Activated T-helper 1 cell treated with Interleukin-2 at 50 U/mL for 16 hours (primary cell): ENCODE measurements around the gene HMGB4.

ENCODE experiments used
- DNase-seq: peaks from one replicate; pipeline ENCODE4 v3.0.0-alpha.2; 2020; ENCODE audit warnings: low read depth

The HMGB4 gene

GRCh38 chr1:33898406-33898805 lies 34.5 kb downstream of the HMGB4 start:
- DNase-seq: no peak

- DNase-seq: no peak
Observed at GRCh38 chr1:33898881-33899280, 35.0 kb downstream of the HMGB4 start.

- DNase-seq: no peak
Observed at GRCh38 chr1:33899746-33900145, 35.9 kb downstream of the HMGB4 start.

GRCh38 chr1:33902486-33903209 lies 38.8 kb downstream of the HMGB4 start:
- no peak for DNase-seq

GRCh38 chr1:33903210-33903589 lies 39.3 kb downstream of the HMGB4 start:
- DNase-seq: no peak

GRCh38 chr1:33905241-33905640 lies 41.4 kb downstream of the HMGB4 start:
- DNase-seq: no peak

GRCh38 chr1:33906156-33906555 lies 42.3 kb downstream of the HMGB4 start:
- no peak for DNase-seq

GRCh38 chr1:33908324-33908956 lies 44.6 kb downstream of the HMGB4 start:
- no peak for DNase-seq
